B cell (primary cell): ENCODE measurements around the gene APCDD1. TPM values are rescaled to one million over a fixed set of nuclear protein-coding genes. Genes with fewer than 3 reads are reported as not detected.
"Not testable (repeated sequence)": the region's sequence is repeated elsewhere in the genome, so short reads cannot be mapped to it uniquely, and the experiment has no call there.

Experiments
- ATAC-seq: fragments of 200-7000 bp; cut with Tn5 transposase; one replicate; pipeline ENCODE4 v1.10.0; 2021; ENCODE audit warnings: low read depth, mild to moderate bottlenecking, moderate number of reproducible peaks, moderate library complexity
- CTCF ChIA-PET: fragments of 350-600 bp; sonication (Branson Sonifier 250); formaldehyde crosslinking; loops from one replicate; lab custom pipeline; 2021; ENCODE audit warnings: antibody characterized with exemption, inconsistent platforms; lab: Charles Lee
- POLR2A ChIA-PET: fragments of 350-600 bp; sonication (Branson Sonifier 250); formaldehyde crosslinking; loops from one replicate; lab custom pipeline; 2021; ENCODE audit warnings: antibody characterized with exemption; lab: Charles Lee
- DNase-seq: peaks from one replicate; pipeline ENCODE4 v3.0.0; 2013
- H2AFZ ChIP-seq: 2 replicates; pipeline ENCODE4 v1.6.1; 2012; ENCODE audit warnings: mild to moderate bottlenecking, low read depth, low read length; ENCODE audit not compliant: insufficient read depth, poor library complexity, severe bottlenecking
- H3K27ac ChIP-seq, 2 donors: 1 replicate in 1 of 2; 2 replicates in 1 of 2; pipeline ENCODE4 v1.5.1; 2012 to 2013; ENCODE audit warnings: low read length in 2 of 2, mild to moderate bottlenecking in 2 of 2, moderate library complexity in 1 of 2
- H3K27me3 ChIP-seq, 4 experiments: fragments of 200-600 bp in 1 of 4; sonication (generic) in 1 of 4; replicated peaks in 1 of 4; 1 replicate in 2 of 4; 2 replicates in 2 of 4; pipeline versions ENCODE4 v1.6.1 to v1.7.0; 2013 to 2016; ENCODE audit warnings: low read length in 3 of 4, mild to moderate bottlenecking in 2 of 4, mixed read lengths in 1 of 4, moderate library complexity in 1 of 4; ENCODE audit not compliant: insufficient read depth in 4 of 4, control insufficient read depth in 3 of 4; ENCODE audit errors: control extremely low read depth in 1 of 4
- H3K36me3 ChIP-seq, 2 experiments: replicated peaks in 1 of 2; 1 replicate in 1 of 2; 2 replicates in 1 of 2; pipeline versions ENCODE4 v1.6.1 to v1.7.1; 2013; ENCODE audit warnings: low read length in 1 of 2; ENCODE audit not compliant: insufficient read depth in 2 of 2, control insufficient read depth in 1 of 2; ENCODE audit errors: control extremely low read depth in 1 of 2, extremely low read depth in 1 of 2
- H3K4me1 ChIP-seq, 2 donors: fragments of 200-600 bp in 1 of 2; sonication (generic) in 1 of 2; 1 replicate in 1 of 2; 2 replicates in 1 of 2; pipeline versions ENCODE4 v1.5.1 to v1.6.1; 2013 to 2017; ENCODE audit warnings: low read length in 2 of 2; ENCODE audit not compliant: control insufficient read depth in 2 of 2, insufficient read depth in 2 of 2
- H3K4me2 ChIP-seq: replicated peaks from 2 replicates; pipeline ENCODE3; 2012; ENCODE audit warnings: mild to moderate bottlenecking, low read depth, low read length; ENCODE audit not compliant: poor library complexity, severe bottlenecking
- H3K4me3 ChIP-seq, 5 experiments: fragments of 200-600 bp in 1 of 5; sonication (generic) in 1 of 5; 1 replicate in 3 of 5; 2 replicates in 2 of 5; pipeline versions ENCODE4 v1.5.1 to v1.7.0; 2011 to 2016; ENCODE audit warnings: low read length in 4 of 5, mild to moderate bottlenecking in 4 of 5, low read depth in 2 of 5, control low read depth in 1 of 5, moderate library complexity in 1 of 5; ENCODE audit not compliant: insufficient read depth in 1 of 5; ENCODE audit errors: control extremely low read depth in 1 of 5, extremely low read depth in 1 of 5
- H3K79me2 ChIP-seq: fragments of 200-600 bp; sonication (generic); one replicate; pipeline ENCODE4 v1.6.0; 2016; ENCODE audit warnings: low read length; ENCODE audit not compliant: control insufficient read depth, insufficient read depth
- H3K9ac ChIP-seq: fragments of 200-600 bp; sonication (generic); 2 replicates; pipeline ENCODE4 v1.6.1; 2017; ENCODE audit warnings: mild to moderate bottlenecking, low read length, moderate library complexity
- H3K9me3 ChIP-seq, 3 donors: one replicate each; pipeline versions ENCODE4 v1.6.1 to v1.7.1; 2013; ENCODE audit warnings: low read length in 2 of 3; ENCODE audit not compliant: control insufficient read depth in 2 of 3, insufficient read depth in 1 of 3; ENCODE audit errors: control extremely low read depth in 1 of 3
- H4K20me1 ChIP-seq: 2 replicates; pipeline ENCODE4 v1.6.0; 2012; ENCODE audit warnings: mild to moderate bottlenecking, low read length; ENCODE audit not compliant: insufficient read depth, control insufficient read depth, poor library complexity, severe bottlenecking
- H3K27ac Mint-ChIP-seq: one replicate; pipeline ENCODE4 v1.8.0; 2021; ENCODE audit warnings: mixed read lengths
- H3K27me3 Mint-ChIP-seq: one replicate; pipeline ENCODE4 v1.8.0; 2021; ENCODE audit warnings: mixed read lengths
- H3K4me1 Mint-ChIP-seq: one replicate; pipeline ENCODE4 v1.8.0; 2021; ENCODE audit warnings: mixed read lengths
- H3K4me3 Mint-ChIP-seq: one replicate; pipeline ENCODE4 v1.8.0; 2021; ENCODE audit warnings: mixed read lengths
- H3K9me3 Mint-ChIP-seq: one replicate; pipeline ENCODE4 v1.8.0; 2022; ENCODE audit warnings: mixed read lengths; ENCODE audit not compliant: insufficient read depth
- CTCF ChIP-seq: fragments of 200-600 bp; IDR thresholded peaks from one replicate; pipeline ENCODE4 v1.8.0; 2022; ENCODE audit warnings: antibody characterized with exemption, mild to moderate bottlenecking
- EZH2 ChIP-seq: IDR thresholded peaks from 2 replicates; pipeline ENCODE4 v1.6.1; 2012; ENCODE audit warnings: borderline replicate concordance, low read depth, mild to moderate bottlenecking, moderate library complexity, low read length; ENCODE audit not compliant: insufficient read depth, poor library complexity, severe bottlenecking
- WGBS: methylation state at CpG from one replicate; pipeline ENCODE4 v1.1.5; 2013; ENCODE audit warnings: missing lambda C conversion rate; ENCODE audit not compliant: insufficient coverage; 5-methylcytosine and 5-hydroxymethylcytosine counted together
- intact Hi-C: fragments of 100-400 bp; cut with micrococcal nuclease; formaldehyde crosslinking; loops from one replicate; pipeline ENCODE4 v1.10.0; 2022
- polyA plus RNA-seq: library from polyadenylated mRNA; depleted of rRNA; stranded (reverse); fragments of >200 nt; gene quantifications from 2 replicates; pipeline ENCODE4 v1.2.3, GENCODE V29; 2012
- total RNA-seq, 2 donors: library from RNA; stranded (reverse); fragments of 120-200 nt in 1 of 2; gene quantifications; 1 replicate in 1 of 2; 2 replicates in 1 of 2; pipeline versions ENCODE4 v1.2.3 to v1.2.4, GENCODE V29; 2013 to 2022

APCDD1 gene
- total and polyA plus RNA-seq, 2 donors (not counting 1 experiment from before 2014, with no cell fraction given) = 1.0 to 1.1 TPM

DNA sequence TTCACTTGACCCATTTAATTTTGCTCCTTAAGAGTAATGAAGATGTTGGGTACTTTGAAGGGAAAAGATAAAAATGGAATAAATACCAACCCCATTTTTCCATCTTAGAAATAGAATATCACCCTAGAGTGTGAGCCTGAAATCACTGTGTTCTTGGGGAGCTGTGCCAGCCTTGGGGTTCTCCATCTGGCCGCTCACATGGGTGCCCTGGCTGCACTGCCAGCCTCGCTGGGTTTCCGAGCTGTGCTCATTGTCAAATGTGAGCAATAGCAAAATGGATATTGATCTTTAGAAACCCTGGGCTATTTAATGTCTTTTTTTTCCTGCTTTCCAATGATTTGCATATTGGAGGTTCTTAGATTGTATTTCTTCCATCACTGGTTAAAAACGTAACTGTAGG lies 9.3 kb downstream of the APCDD1 start:
- Histone ChIP-seq H3K27ac (no peak overlapping the region), H3K4me2 (no peak overlapping the region), H3K27me3 (peaks cover 0 to 5% (median 0%) of the 10 kb centered on the region in 4 experiments), H3K36me3 (no peaks in the 10 kb centered on the region), H4K20me1 (no peaks in the 10 kb centered on the region), H3K4me3 (no peak overlapping the region), H2AFZ (no peak overlapping the region), H3K4me1 (no peaks in the 10 kb centered on the region), H3K9me3 (peaks cover 0 to 10% (median 4%) of the 10 kb centered on the region in 3 donors), H3K79me2 (no peaks in the 10 kb centered on the region), H3K9ac (no peak overlapping the region)
- Mint-ChIP-seq H3K4me3 (no peak overlapping the region), H3K27me3 (peaks cover 17% of the 10 kb centered on the region), H3K4me1 (peaks cover 2% of the 10 kb centered on the region), H3K9me3 (no peaks in the 10 kb centered on the region), H3K27ac (no peak overlapping the region)
- ChIA-PET CTCF (no interaction called here), POLR2A (no interaction called here)
- TF ChIP-seq EZH2 = no peak
- TF ChIP-seq CTCF = no peak
- intact Hi-C loops = no loop called here
- DNase-seq = no peak
- ATAC-seq = no peak
- 94% methylated on average over 3 of the region's 4 CpGs for WGBS

GRCh38 chr18:10464161-10464648 lies 9.8 kb downstream of the APCDD1 start:
- POLR2A ChIA-PET, DNase-seq, intact Hi-C loops, H3K4me2 ChIP-seq, H3K79me2 ChIP-seq, ATAC-seq, H2AFZ ChIP-seq, H3K9ac ChIP-seq, H3K27ac ChIP-seq, H3K9me3 ChIP-seq, H3K27me3 ChIP-seq, H3K9me3 Mint-ChIP-seq, H4K20me1 ChIP-seq, H3K4me3 Mint-ChIP-seq, H3K4me1 Mint-ChIP-seq, H3K36me3 ChIP-seq, H3K4me3 ChIP-seq, H3K4me1 ChIP-seq, H3K27ac Mint-ChIP-seq: not testable (repeated sequence)
- 100% methylated on average over 2 of the region's 2 CpGs for WGBS
- CTCF ChIA-PET = interaction anchor here (0.7 kb wide), 1 partner anchor 15 kb away, joined by 3 read pairs; no protein-coding TSS in a partner anchor
- H3K27me3 Mint-ChIP-seq = peaks cover 13% of the 10 kb centered on the region
